Gastrocnemius medialis (tissue), 4 donors: ENCODE results near the gene KCNC4. TPM values are rescaled to one million over a fixed set of nuclear protein-coding genes. Genes with fewer than 3 reads are reported as not detected.

Experiments used
- ATAC-seq, 2 donors: fragments of 150-250 bp; one replicate each; pipeline ENCODE4 v1.9.1; 2016
- DNase-seq, 2 donors: peaks; one replicate each; pipeline ENCODE4 v3.0.0-alpha.2; 2019
- H3K27ac ChIP-seq, 4 donors: fragments of 200-600 bp; sonication (generic); 1 replicate in 1 of 4; 2 replicates in 3 of 4; pipeline ENCODE4 v1.5.1; 2016 to 2018; ENCODE audit warnings: mild to moderate bottlenecking in 2 of 4, moderate library complexity in 1 of 4
- H3K27me3 ChIP-seq, 3 donors: fragments of 200-600 bp; sonication (generic) in 2 of 3; 1 replicate in 1 of 3; 2 replicates in 2 of 3; pipeline versions ENCODE4 v1.5.1 to v1.6.0; 2016 to 2019; ENCODE audit warnings: mild to moderate bottlenecking in 1 of 3, moderate library complexity in 1 of 3
- H3K36me3 ChIP-seq, 2 donors: fragments of 200-600 bp; sonication (generic) in 1 of 2; one replicate each; pipeline ENCODE4 v1.5.1; 2017 to 2018
- H3K4me1 ChIP-seq, 2 donors: fragments of 200-600 bp; sonication (generic) in 1 of 2; one replicate each; pipeline ENCODE4 v1.5.1; 2016 to 2017; ENCODE audit warnings: mild to moderate bottlenecking in 2 of 2
- H3K4me3 ChIP-seq, 4 donors: fragments of 200-600 bp; sonication (generic) in 3 of 4; 1 replicate in 1 of 4; 2 replicates in 3 of 4; pipeline ENCODE4 v1.5.1; 2016 to 2019; ENCODE audit warnings: mild to moderate bottlenecking in 2 of 4
- H3K9me3 ChIP-seq, 3 donors: fragments of 200-600 bp; sonication (generic) in 2 of 3; 1 replicate in 1 of 3; 2 replicates in 2 of 3; pipeline ENCODE4 v1.5.1; 2016 to 2019
- CTCF ChIP-seq, 5 experiments: fragments of 450-650 bp in 3 of 5; fragments of 200-600 bp in 2 of 5; sonication (generic) in 2 of 5; IDR thresholded peaks in 4 of 5; conservative IDR thresholded peaks in 1 of 5; 1 replicate in 4 of 5; 2 replicates in 1 of 5; pipeline ENCODE4 v1.5.1; 2016 to 2019; ENCODE audit warnings: antibody characterized with exemption in 5 of 5, mild to moderate bottlenecking in 3 of 5, moderate library complexity in 3 of 5
- POLR2A ChIP-seq, 2 donors: fragments of 450-650 bp; IDR thresholded peaks; one replicate each; pipeline ENCODE4 v1.6.1; 2017; ENCODE audit warnings: antibody characterized with exemption in 2 of 2, mild to moderate bottlenecking in 2 of 2, moderate library complexity in 2 of 2
- in situ Hi-C, 4 donors: fragments of 200-750 bp; cut with MboI; loops; one replicate each; pipeline versions ENCODE4 v1.15.0 to v1.8.0; 2017; ENCODE audit warnings: low sequenced_read_pairs in 4 of 4
- intact Hi-C: fragments of 100-400 bp; cut with DNase I; formaldehyde crosslinking; loops from one replicate; pipeline ENCODE4 v1.15.1; 2023; ENCODE audit warnings: low total_unique reads
- total RNA-seq, 4 donors: library from RNA; depleted of rRNA; stranded (reverse); fragments of >200 nt; gene quantifications; one replicate each; pipeline versions ENCODE4 v1.1.0 to v1.2.3, GENCODE V29; 2016

The KCNC4 gene
- total RNA-seq, 4 donors from 2014 or later, result 3.1 to 9.1 (median 4.1) TPM

GRCh38 chr1:110249256-110249655 is 39.1 kb downstream of the KCNC4 start:
- no peak for ATAC-seq
- no peak for DNase-seq
- Histone ChIP-seq H3K9me3 (no peaks in the 10 kb centered on the region), H3K4me1 (no peaks in the 10 kb centered on the region), H3K27me3 (peaks cover 0 to 5% (median 0%) of the 10 kb centered on the region in 3 donors), H3K4me3 (no peak overlapping the region), H3K27ac (no peak overlapping the region), H3K36me3 (no peaks in the 10 kb centered on the region)
- in situ Hi-C loops (no loop called here), intact Hi-C loops (no loop called here)
- TF ChIP-seq CTCF (IDR thresholded peaks at IDR 0.05 in 4 of 5, conservative IDR thresholded peaks at IDR 0.05 in 1 of 5) (no peak), POLR2A (IDR thresholded peaks at IDR 0.05) (no peak)

- H3K4me1 ChIP-seq, result no peaks in the 10 kb centered on the region
- DNase-seq (no peak), ATAC-seq (no peak)
- no peak overlapping the region for H3K27ac ChIP-seq
- H3K36me3 ChIP-seq, result no peaks in the 10 kb centered on the region
- in situ Hi-C loops, result no loop called here
- intact Hi-C loops, result no loop called here
- H3K9me3 ChIP-seq, result no peaks in the 10 kb centered on the region
- H3K4me3 ChIP-seq, result no peak overlapping the region
- TF ChIP-seq POLR2A (IDR thresholded peaks at IDR 0.05), result no peak
- no peak for TF ChIP-seq CTCF (IDR thresholded peaks at IDR 0.05 in 4 of 5, conservative IDR thresholded peaks at IDR 0.05 in 1 of 5)
- peaks cover 0 to 3% (median 0%) of the 10 kb centered on the region in 3 donors for H3K27me3 ChIP-seq
Observed at GRCh38 chr1:110250008-110250407, 39.9 kb downstream of the KCNC4 start.

- Histone ChIP-seq H3K36me3 (no peaks in the 10 kb centered on the region), H3K27me3 (no peaks in the 10 kb centered on the region), H3K4me1 (no peaks in the 10 kb centered on the region), H3K4me3 (no peak overlapping the region), H3K27ac (no peak overlapping the region), H3K9me3 (no peaks in the 10 kb centered on the region)
- in situ Hi-C loops (no loop called here), intact Hi-C loops (no loop called here)
- ATAC-seq, result no peak
- no peak for TF ChIP-seq POLR2A (IDR thresholded peaks at IDR 0.05)
- no peak for TF ChIP-seq CTCF (IDR thresholded peaks at IDR 0.05 in 4 of 5, conservative IDR thresholded peaks at IDR 0.05 in 1 of 5)
- no peak for DNase-seq
Observed at GRCh38 chr1:110250749-110251148, 40.6 kb downstream of the KCNC4 start.

- no peak overlapping the region for H3K4me3 ChIP-seq
- no peak for DNase-seq
- intact Hi-C loops, result no loop called here
- TF ChIP-seq POLR2A (IDR thresholded peaks at IDR 0.05) (no peak), CTCF (IDR thresholded peaks at IDR 0.05 in 4 of 5, conservative IDR thresholded peaks at IDR 0.05 in 1 of 5) (no peak)
- H3K36me3 ChIP-seq, result no peaks in the 10 kb centered on the region
- no peak overlapping the region for H3K27ac ChIP-seq
- in situ Hi-C loops, result no loop called here
- H3K9me3 ChIP-seq, result no peaks in the 10 kb centered on the region
- no peak for ATAC-seq
- no peaks in the 10 kb centered on the region for H3K27me3 ChIP-seq
- H3K4me1 ChIP-seq, result no peaks in the 10 kb centered on the region
Observed at GRCh38 chr1:110253213-110253612, 43.1 kb downstream of the KCNC4 start.
